Measurements from ENCODE around the gene OR5K4.

DNA sequence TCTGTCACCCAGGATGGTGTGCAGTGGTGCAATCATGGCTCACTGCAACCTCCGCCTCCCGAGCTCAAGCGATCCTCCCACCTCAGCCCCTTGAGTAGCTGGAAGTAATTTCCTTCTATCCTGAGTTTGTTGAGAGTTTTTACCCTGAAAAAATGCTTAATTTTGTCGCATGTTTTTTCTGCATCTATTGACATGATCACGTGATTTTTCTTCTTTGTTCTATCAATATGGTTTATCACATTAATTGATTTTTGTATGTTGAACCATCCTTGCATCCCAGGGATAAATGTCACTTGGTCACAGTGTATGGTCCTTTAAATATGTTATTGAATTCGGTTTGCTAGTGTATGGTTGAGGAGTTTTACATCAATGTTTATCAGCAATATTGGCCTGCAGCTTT lies 11.9 kb upstream of the OR5K4 start:
- TF ChIP-seq, protein P1, sequence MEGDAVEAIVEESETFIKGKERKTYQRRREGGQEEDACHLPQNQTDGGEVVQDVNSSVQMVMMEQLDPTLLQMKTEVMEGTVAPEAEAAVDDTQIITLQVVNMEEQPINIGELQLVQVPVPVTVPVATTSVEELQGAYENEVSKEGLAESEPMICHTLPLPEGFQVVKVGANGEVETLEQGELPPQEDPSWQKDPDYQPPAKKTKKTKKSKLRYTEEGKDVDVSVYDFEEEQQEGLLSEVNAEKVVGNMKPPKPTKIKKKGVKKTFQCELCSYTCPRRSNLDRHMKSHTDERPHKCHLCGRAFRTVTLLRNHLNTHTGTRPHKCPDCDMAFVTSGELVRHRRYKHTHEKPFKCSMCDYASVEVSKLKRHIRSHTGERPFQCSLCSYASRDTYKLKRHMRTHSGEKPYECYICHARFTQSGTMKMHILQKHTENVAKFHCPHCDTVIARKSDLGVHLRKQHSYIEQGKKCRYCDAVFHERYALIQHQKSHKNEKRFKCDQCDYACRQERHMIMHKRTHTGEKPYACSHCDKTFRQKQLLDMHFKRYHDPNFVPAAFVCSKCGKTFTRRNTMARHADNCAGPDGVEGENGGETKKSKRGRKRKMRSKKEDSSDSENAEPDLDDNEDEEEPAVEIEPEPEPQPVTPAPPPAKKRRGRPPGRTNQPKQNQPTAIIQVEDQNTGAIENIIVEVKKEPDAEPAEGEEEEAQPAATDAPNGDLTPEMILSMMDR (IDR thresholded peaks at IDR 0.05) = no peak
- no peak for TF ChIP-seq POLR2A (IDR thresholded peaks at IDR 0.05)

Measured in Peyer's patch (tissue), 4 donors.